ENCODE data around the gene GCNA.

GRCh38 chrX:71660562-71661416 is 82.6 kb downstream of the GCNA start:
- TF ChIP-seq, protein P1, sequence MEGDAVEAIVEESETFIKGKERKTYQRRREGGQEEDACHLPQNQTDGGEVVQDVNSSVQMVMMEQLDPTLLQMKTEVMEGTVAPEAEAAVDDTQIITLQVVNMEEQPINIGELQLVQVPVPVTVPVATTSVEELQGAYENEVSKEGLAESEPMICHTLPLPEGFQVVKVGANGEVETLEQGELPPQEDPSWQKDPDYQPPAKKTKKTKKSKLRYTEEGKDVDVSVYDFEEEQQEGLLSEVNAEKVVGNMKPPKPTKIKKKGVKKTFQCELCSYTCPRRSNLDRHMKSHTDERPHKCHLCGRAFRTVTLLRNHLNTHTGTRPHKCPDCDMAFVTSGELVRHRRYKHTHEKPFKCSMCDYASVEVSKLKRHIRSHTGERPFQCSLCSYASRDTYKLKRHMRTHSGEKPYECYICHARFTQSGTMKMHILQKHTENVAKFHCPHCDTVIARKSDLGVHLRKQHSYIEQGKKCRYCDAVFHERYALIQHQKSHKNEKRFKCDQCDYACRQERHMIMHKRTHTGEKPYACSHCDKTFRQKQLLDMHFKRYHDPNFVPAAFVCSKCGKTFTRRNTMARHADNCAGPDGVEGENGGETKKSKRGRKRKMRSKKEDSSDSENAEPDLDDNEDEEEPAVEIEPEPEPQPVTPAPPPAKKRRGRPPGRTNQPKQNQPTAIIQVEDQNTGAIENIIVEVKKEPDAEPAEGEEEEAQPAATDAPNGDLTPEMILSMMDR (IDR thresholded peaks at IDR 0.05) = no peak
- TF ChIP-seq POLR2A (IDR thresholded peaks at IDR 0.05) = no peak

Measured in heart left ventricle (tissue), 13 donors.